ENCODE results near the gene D2HGDH. TPM values are rescaled to one million over a fixed set of nuclear protein-coding genes. Genes with fewer than 3 reads are reported as not detected.
A peak's percentile ranks its signal among the peaks of the same experiment; 100 is the strongest.
"Not testable (repeated sequence)": the region's sequence is repeated elsewhere in the genome, so short reads cannot be mapped to it uniquely, and the experiment has no call there.

The D2HGDH gene
- total RNA-seq, 4 donors from 2014 or later = 24.7 to 58.8 (median 43.9) TPM

GRCh38 chr2:241801611-241802420 lies 67.4 kb downstream of the D2HGDH start:
- no peaks in the 10 kb centered on the region for H3K36me3 ChIP-seq
- WGBS, 2 donors = 78 to 81% methylated on average over 13 to 44 of the region's 44 CpGs
- H3K4me3 ChIP-seq = no peak overlapping the region
- H3K27me3 ChIP-seq = peaks cover 0 to 19% of the 10 kb centered on the region in 2 donors
- peaks cover 0 to 24% (median 14%) of the 10 kb centered on the region in 4 donors for H3K4me1 ChIP-seq
- no peak for TF ChIP-seq CTCF (IDR thresholded peaks at IDR 0.05)
- no peak for DNase-seq (ENCODE audit: low spot score in 2 of 2)
- H3K9me3 ChIP-seq = no peaks in the 10 kb centered on the region
- H3K27ac ChIP-seq = no peak overlapping the region

GRCh38 chr2:241802421-241803318 lies 68.2 kb downstream of the D2HGDH start:
- peak overlapping the region in 2 of 4 donors; percentile 34 to 49 for H3K4me3 ChIP-seq
- H3K27me3 ChIP-seq = peaks cover 0 to 19% of the 10 kb centered on the region in 2 donors
- peaks cover 0 to 24% (median 14%) of the 10 kb centered on the region in 4 donors for H3K4me1 ChIP-seq

GRCh38 chr2:241803387-241804325 lies 69.2 kb downstream of the D2HGDH start:
- peaks cover 0 to 19% of the 10 kb centered on the region in 2 donors for H3K27me3 ChIP-seq
- WGBS, 2 donors = 9 to 11% methylated on average over 23 to 73 of the region's 109 CpGs
- H3K9me3 ChIP-seq = no peaks in the 10 kb centered on the region
- TF ChIP-seq EP300 (IDR thresholded peaks at IDR 0.05) (no peak), POLR2A (IDR thresholded peaks at IDR 0.05) (no peak), CTCF (IDR thresholded peaks at IDR 0.05) (no peak)
- H3K4me3 ChIP-seq = peak overlapping the region; percentile 21 to 49 (median 37)
- H3K27ac ChIP-seq = peak overlapping the region in 1 of 4 donors; percentile 42
- peak in 1 of 2 donors; percentile 22 for DNase-seq (ENCODE audit: low spot score in 2 of 2)
- peaks cover 0 to 29% (median 14%) of the 10 kb centered on the region in 4 donors for H3K4me1 ChIP-seq
- no peaks in the 10 kb centered on the region for H3K36me3 ChIP-seq

More at GRCh38 chr2:241802421-241803318, 68.2 kb downstream of the D2HGDH start:
- no peaks in the 10 kb centered on the region for H3K9me3 ChIP-seq
- H3K36me3 ChIP-seq = no peaks in the 10 kb centered on the region
- DNase-seq (ENCODE audit: low spot score in 2 of 2) = no peak
- H3K27ac ChIP-seq = no peak overlapping the region
- TF ChIP-seq POLR2A (IDR thresholded peaks at IDR 0.05) = no peak
- TF ChIP-seq CTCF (IDR thresholded peaks at IDR 0.05) = no peak
- TF ChIP-seq EP300 (IDR thresholded peaks at IDR 0.05) = no peak
- WGBS, 2 donors = 61 to 65% methylated on average over 19 to 32 of the region's 32 CpGs

- DNase-seq (ENCODE audit: low spot score in 2 of 2) = peak in 1 of 2 donors; percentile 12
- H3K4me3 ChIP-seq = peak overlapping the region; percentile 21 to 49 (median 37)
- H3K27me3 ChIP-seq = peaks cover 0 to 19% of the 10 kb centered on the region in 2 donors
- WGBS, 2 donors = 21 to 32% methylated on average over 17 to 22 of the region's 35 CpGs
- no peaks in the 10 kb centered on the region for H3K9me3 ChIP-seq
- peaks cover 0 to 29% (median 14%) of the 10 kb centered on the region in 4 donors for H3K4me1 ChIP-seq
- peak overlapping the region in 1 of 4 donors; percentile 42 for H3K27ac ChIP-seq
- no peaks in the 10 kb centered on the region for H3K36me3 ChIP-seq
- no peak for TF ChIP-seq CTCF (IDR thresholded peaks at IDR 0.05)
- no peak for TF ChIP-seq POLR2A (IDR thresholded peaks at IDR 0.05)
- no peak for TF ChIP-seq EP300 (IDR thresholded peaks at IDR 0.05)
Measured at GRCh38 chr2:241804326-241805229, 70.1 kb downstream of the D2HGDH start.

- not testable (repeated sequence) for H3K27ac ChIP-seq; H3K36me3 ChIP-seq; H3K9me3 ChIP-seq; H3K4me3 ChIP-seq; DNase-seq (ENCODE audit: low spot score in 2 of 2)
- peaks cover 0 to 38% (median 14%) of the 10 kb centered on the region in 4 donors for H3K4me1 ChIP-seq
- no CpG with 5 or more reads among the region's 8 CpGs for WGBS, 2 donors
- peaks cover 0 to 19% of the 10 kb centered on the region in 2 donors for H3K27me3 ChIP-seq
Measured at GRCh38 chr2:241806217-241806616, 71.8 kb downstream of the D2HGDH start.
